Activated naive CD8-positive, alpha-beta T cell treated with anti-CD3 and anti-CD28 coated beads, Interleukin-2, amount 10 ng/mL, durations not matched to agents 7 days and 5 days (primary cell): ENCODE measurements around the gene PRRX2. TPM values are rescaled to one million over a fixed set of nuclear protein-coding genes. Genes with fewer than 3 reads are reported as not detected.

Experiments used
- ATAC-seq: fragments of 150-1000 bp; cut with Tn5 transposase; one replicate; pipeline ENCODE4 v1.10.0; 2021; ENCODE audit warnings: low read depth, moderate library complexity
- POLR2A ChIA-PET: fragments of 350-600 bp; sonication (Branson Sonifier 250); formaldehyde crosslinking; loops from one replicate; lab custom pipeline; 2021; ENCODE audit warnings: antibody characterized with exemption; lab: Charles Lee
- DNase-seq: peaks from one replicate; pipeline ENCODE4 v3.0.0; 2021
- H3K27ac Mint-ChIP-seq: one replicate; pipeline ENCODE4 v1.8.0; 2022; ENCODE audit warnings: mild to moderate bottlenecking, mixed read lengths
- H3K27me3 Mint-ChIP-seq: one replicate; pipeline ENCODE4 v1.8.0; 2022; ENCODE audit warnings: mild to moderate bottlenecking, moderate library complexity, mixed read lengths
- H3K36me3 Mint-ChIP-seq: one replicate; pipeline ENCODE4 v1.8.0; 2021; ENCODE audit warnings: mild to moderate bottlenecking, mixed read lengths
- H3K4me1 Mint-ChIP-seq: one replicate; pipeline ENCODE4 v1.8.0; 2021; ENCODE audit warnings: mixed read lengths
- H3K4me3 Mint-ChIP-seq: one replicate; pipeline ENCODE4 v1.8.0; 2022; ENCODE audit warnings: mild to moderate bottlenecking, moderate library complexity, mixed read lengths
- H3K9me3 Mint-ChIP-seq: one replicate; pipeline ENCODE4 v1.8.0; 2021; ENCODE audit warnings: mixed read lengths
- total RNA-seq, 2 experiments: library from RNA; stranded (reverse); gene quantifications; one replicate each; pipeline ENCODE4 v1.2.3, GENCODE V29; 2021

The PRRX2 gene
- total RNA-seq, 2 experiments from 2014 or later: not detected

- H3K4me1 Mint-ChIP-seq: peaks cover 12% of the 10 kb centered on the region
- POLR2A ChIA-PET: interaction anchor here (4.0 kb wide), 1 partner anchor 14 kb away, joined by 17 read pairs; the partner anchor contains the start of gene NTMT1
- no peak for ATAC-seq
Observed at GRCh38 chr9:129640086-129640870, 25.2 kb upstream of the PRRX2 start.

GRCh38 chr9:129640871-129641749 is 24.3 kb upstream of the PRRX2 start:
- Mint-ChIP-seq H3K4me3 (peak overlapping the region; percentile 87), H3K4me1 (peaks cover 12% of the 10 kb centered on the region), H3K36me3 (peaks cover 5% of the 10 kb centered on the region), H3K9me3 (no peaks in the 10 kb centered on the region), H3K27ac (peak overlapping the region; percentile 86), H3K27me3 (no peaks in the 10 kb centered on the region)
- POLR2A ChIA-PET: interaction anchor here (0.7 kb wide), 1 partner anchor 11 kb away, joined by 4 read pairs; no protein-coding TSS in a partner anchor
- ATAC-seq (peak; percentile 50), DNase-seq (no peak)

More at GRCh38 chr9:129640086-129640870, 25.2 kb upstream of the PRRX2 start:
- peaks cover 5% of the 10 kb centered on the region for H3K36me3 Mint-ChIP-seq
- peak overlapping the region; percentile 87 for H3K4me3 Mint-ChIP-seq
- H3K27ac Mint-ChIP-seq: peak overlapping the region; percentile 30
- no peaks in the 10 kb centered on the region for H3K9me3 Mint-ChIP-seq
- DNase-seq: no peak
- no peaks in the 10 kb centered on the region for H3K27me3 Mint-ChIP-seq

GRCh38 chr9:129641750-129642585 is 23.5 kb upstream of the PRRX2 start, which contains the start of gene ASB6:
TSS of gene ASB6 (minus strand) at chr9:129642151. CDS start at chr9:129641999, 152 bp downstream.
- Mint-ChIP-seq H3K9me3 (no peaks in the 10 kb centered on the region), H3K27ac (peak within 1 kb of the TSS; percentile 91), H3K4me1 (peaks cover 12% of the 10 kb centered on the region), H3K36me3 (peaks cover 5% of the 10 kb centered on the region), H3K4me3 (peak within 1 kb of the TSS; percentile 87), H3K27me3 (no peaks in the 10 kb centered on the region)
- ATAC-seq (peak; percentile 88), DNase-seq (peak; percentile 100)
- POLR2A ChIA-PET: interaction anchor here (0.7 kb wide), 2 partner anchors 12 to 83 kb away, joined by 4 to 6 read pairs; no protein-coding TSS in a partner anchor

GRCh38 chr9:129643706-129644105 is 21.7 kb upstream of the PRRX2 start:
- H3K36me3 Mint-ChIP-seq: no peaks in the 10 kb centered on the region
- no peak for DNase-seq
- no peak overlapping the region for H3K4me3 Mint-ChIP-seq
- no peak for ATAC-seq
- no peaks in the 10 kb centered on the region for H3K9me3 Mint-ChIP-seq
- H3K27ac Mint-ChIP-seq: no peak overlapping the region
- POLR2A ChIA-PET: no interaction called here
- no peaks in the 10 kb centered on the region for H3K27me3 Mint-ChIP-seq
- H3K4me1 Mint-ChIP-seq: peaks cover 12% of the 10 kb centered on the region

GRCh38 chr9:129644365-129644764 is 21.1 kb upstream of the PRRX2 start:
- Mint-ChIP-seq H3K4me3 (no peak overlapping the region), H3K27ac (no peak overlapping the region), H3K27me3 (no peaks in the 10 kb centered on the region), H3K4me1 (peaks cover 12% of the 10 kb centered on the region), H3K9me3 (no peaks in the 10 kb centered on the region), H3K36me3 (no peaks in the 10 kb centered on the region)
- POLR2A ChIA-PET: no interaction called here
- DNase-seq (no peak), ATAC-seq (no peak)

GRCh38 chr9:129644902-129645301 is 20.5 kb upstream of the PRRX2 start:
- no peak for ATAC-seq
- POLR2A ChIA-PET: no interaction called here
- Mint-ChIP-seq H3K36me3 (no peaks in the 10 kb centered on the region), H3K27ac (no peak overlapping the region), H3K4me1 (peaks cover 12% of the 10 kb centered on the region), H3K27me3 (no peaks in the 10 kb centered on the region), H3K4me3 (no peak overlapping the region), H3K9me3 (no peaks in the 10 kb centered on the region)
- no peak for DNase-seq

- H3K27ac Mint-ChIP-seq: no peak overlapping the region
- no peak for ATAC-seq
- POLR2A ChIA-PET: no interaction called here
- no peaks in the 10 kb centered on the region for H3K27me3 Mint-ChIP-seq
- no peak for DNase-seq
- peaks cover 6% of the 10 kb centered on the region for H3K4me1 Mint-ChIP-seq
- no peak overlapping the region for H3K4me3 Mint-ChIP-seq
- no peaks in the 10 kb centered on the region for H3K9me3 Mint-ChIP-seq
- no peaks in the 10 kb centered on the region for H3K36me3 Mint-ChIP-seq
Observed at GRCh38 chr9:129646252-129646651, 19.2 kb upstream of the PRRX2 start.

GRCh38 chr9:129646654-129647053 is 18.8 kb upstream of the PRRX2 start:
- ATAC-seq: no peak
- POLR2A ChIA-PET: no interaction called here
- H3K36me3 Mint-ChIP-seq: no peaks in the 10 kb centered on the region
- H3K4me3 Mint-ChIP-seq: no peak overlapping the region
- DNase-seq: no peak
- H3K9me3 Mint-ChIP-seq: no peaks in the 10 kb centered on the region
- no peak overlapping the region for H3K27ac Mint-ChIP-seq
- H3K27me3 Mint-ChIP-seq: no peaks in the 10 kb centered on the region
- H3K4me1 Mint-ChIP-seq: peaks cover 5% of the 10 kb centered on the region

- Mint-ChIP-seq H3K9me3 (no peaks in the 10 kb centered on the region), H3K27me3 (no peaks in the 10 kb centered on the region)
Observed at GRCh38 chr9:129647635-129648034, 17.8 kb upstream of the PRRX2 start.

GRCh38 chr9:129648092-129648763 is 17.2 kb upstream of the PRRX2 start:
- H3K27ac Mint-ChIP-seq: no peak overlapping the region
- DNase-seq (no peak), ATAC-seq (no peak)
- POLR2A ChIA-PET: no interaction called here
- H3K36me3 Mint-ChIP-seq: no peaks in the 10 kb centered on the region
- no peak overlapping the region for H3K4me3 Mint-ChIP-seq
- H3K27me3 Mint-ChIP-seq: no peaks in the 10 kb centered on the region
- H3K4me1 Mint-ChIP-seq: peaks cover 3% of the 10 kb centered on the region
- H3K9me3 Mint-ChIP-seq: no peaks in the 10 kb centered on the region

More at GRCh38 chr9:129647635-129648034, 17.8 kb upstream of the PRRX2 start:
- Mint-ChIP-seq H3K36me3 (no peaks in the 10 kb centered on the region), H3K4me1 (peaks cover 3% of the 10 kb centered on the region), H3K4me3 (no peak overlapping the region), H3K27ac (no peak overlapping the region)
- DNase-seq (no peak), ATAC-seq (no peak)
- POLR2A ChIA-PET: no interaction called here

GRCh38 chr9:129648764-129649115 is 16.7 kb upstream of the PRRX2 start:
- no peak overlapping the region for H3K27ac Mint-ChIP-seq
- DNase-seq (no peak), ATAC-seq (no peak)
- H3K4me3 Mint-ChIP-seq: no peak overlapping the region
- H3K36me3 Mint-ChIP-seq: no peaks in the 10 kb centered on the region
- H3K9me3 Mint-ChIP-seq: no peaks in the 10 kb centered on the region
- POLR2A ChIA-PET: no interaction called here
- H3K27me3 Mint-ChIP-seq: peaks cover under 1% of the 10 kb centered on the region
- peaks cover 3% of the 10 kb centered on the region for H3K4me1 Mint-ChIP-seq
